H9 (cell line): ENCODE results near the gene VN1R2. TPM values are rescaled to one million over a fixed set of nuclear protein-coding genes. Genes with fewer than 3 reads are reported as not detected.
"Not testable (repeated sequence)": the region's sequence is repeated elsewhere in the genome, so short reads cannot be mapped to it uniquely, and the experiment has no call there.

ENCODE experiments used
- DNase-seq: peaks from one replicate; pipeline ENCODE4 v3.0.0-alpha.2; 2017
- H2AFZ ChIP-seq: one replicate; pipeline ENCODE4 v1.6.1; 2013; ENCODE audit warnings: mild to moderate bottlenecking, low read length, control low read depth, moderate library complexity
- H2AK5ac ChIP-seq: 2 replicates; pipeline ENCODE4 v1.6.1; 2013; ENCODE audit warnings: low read length, control low read depth, mixed read lengths; ENCODE audit not compliant: insufficient read length
- H2BK120ac ChIP-seq: one replicate; pipeline ENCODE4 v1.6.1; 2013; ENCODE audit warnings: low read depth, mild to moderate bottlenecking, low read length, control low read depth, inconsistent platforms; ENCODE audit not compliant: poor library complexity, severe bottlenecking
- H2BK12ac ChIP-seq: 2 replicates; pipeline ENCODE4 v1.6.1; 2013; ENCODE audit warnings: low read length, control low read depth, mixed read lengths, low read depth; ENCODE audit not compliant: insufficient read length
- H2BK15ac ChIP-seq: 2 replicates; pipeline ENCODE4 v1.6.1; 2013; ENCODE audit warnings: low read depth, low read length, control low read depth
- H2BK20ac ChIP-seq: one replicate; pipeline ENCODE4 v1.6.1; 2013; ENCODE audit warnings: low read depth, mild to moderate bottlenecking, low read length, control low read depth, inconsistent platforms; ENCODE audit not compliant: poor library complexity, severe bottlenecking
- H2BK5ac ChIP-seq: 2 replicates; pipeline ENCODE4 v1.6.1; 2013; ENCODE audit warnings: low read length, control low read depth, mixed read lengths; ENCODE audit not compliant: insufficient read length
- H3K14ac ChIP-seq: 2 replicates; pipeline ENCODE4 v1.6.1; 2013; ENCODE audit warnings: low read length, control low read depth; ENCODE audit not compliant: insufficient read depth
- H3K18ac ChIP-seq: 2 replicates; pipeline ENCODE4 v1.6.1; 2013; ENCODE audit warnings: low read depth, mild to moderate bottlenecking, mixed read lengths, low read length, control low read depth; ENCODE audit not compliant: insufficient read length
- H3K23ac ChIP-seq: 2 replicates; pipeline ENCODE4 v1.6.1; 2013; ENCODE audit warnings: low read length, control low read depth, mixed read lengths, low read depth; ENCODE audit not compliant: insufficient read length
- H3K23me2 ChIP-seq: 2 replicates; pipeline ENCODE4 v1.6.1; 2013; ENCODE audit warnings: low read depth, mild to moderate bottlenecking, mixed read lengths, low read length, control low read depth; ENCODE audit not compliant: insufficient read length, poor library complexity, severe bottlenecking
- H3K27ac ChIP-seq: 2 replicates; pipeline ENCODE4 v1.5.1; 2013; ENCODE audit warnings: low read length, control low read depth, mixed read lengths, low read depth; ENCODE audit not compliant: insufficient read length
- H3K27me3 ChIP-seq: 2 replicates; pipeline ENCODE4 v1.6.1; 2013; ENCODE audit warnings: low read length, control low read depth, inconsistent platforms; ENCODE audit not compliant: insufficient read depth
- H3K4ac ChIP-seq: 2 replicates; pipeline ENCODE4 v1.6.1; 2013; ENCODE audit warnings: low read depth, mild to moderate bottlenecking, control low read depth, inconsistent platforms, low read length, moderate library complexity
- H3K4me1 ChIP-seq: 2 replicates; pipeline ENCODE4 v1.6.1; 2013; ENCODE audit warnings: low read length, control low read depth, inconsistent platforms; ENCODE audit not compliant: insufficient read depth
- H3K4me2 ChIP-seq: 2 replicates; pipeline ENCODE4 v1.6.1; 2013; ENCODE audit warnings: low read length, control low read depth, mixed read lengths; ENCODE audit not compliant: insufficient read length, insufficient read depth
- H3K56ac ChIP-seq: 2 replicates; pipeline ENCODE4 v1.6.1; 2013; ENCODE audit warnings: low read depth, mild to moderate bottlenecking, mixed read lengths, low read length, control low read depth; ENCODE audit not compliant: insufficient read length
- H3K79me1 ChIP-seq: 2 replicates; pipeline ENCODE4 v1.6.1; 2013; ENCODE audit warnings: low read depth, mild to moderate bottlenecking, moderate library complexity, low read length, control low read depth, inconsistent platforms; ENCODE audit not compliant: insufficient read depth, poor library complexity, severe bottlenecking
- H3K79me2 ChIP-seq: 2 replicates; pipeline ENCODE4 v1.6.1; 2013; ENCODE audit warnings: low read length, control low read depth, inconsistent platforms; ENCODE audit not compliant: insufficient read depth
- H3K9ac ChIP-seq: 2 replicates; pipeline ENCODE4 v1.6.1; 2013; ENCODE audit warnings: low read length, control low read depth, mixed read lengths; ENCODE audit not compliant: insufficient read length; ENCODE audit errors: extremely low read depth
- H3K9me3 ChIP-seq: one replicate; pipeline ENCODE4 v1.6.1; 2013; ENCODE audit warnings: low read depth, low read length, inconsistent platforms; ENCODE audit not compliant: control insufficient read depth
- H3T11ph ChIP-seq: one replicate; pipeline ENCODE4 v1.6.1; 2013; ENCODE audit warnings: mild to moderate bottlenecking, low read length, control low read depth, inconsistent platforms
- H4K20me1 ChIP-seq: one replicate; pipeline ENCODE4 v1.6.1; 2013; ENCODE audit not compliant: control insufficient read depth, insufficient read length, insufficient read depth
- H4K5ac ChIP-seq: 2 replicates; pipeline ENCODE4 v1.6.1; 2013; ENCODE audit warnings: low read depth, mild to moderate bottlenecking, mixed read lengths, low read length, control low read depth; ENCODE audit not compliant: insufficient read length
- H4K8ac ChIP-seq: replicated peaks from 2 replicates; pipeline ENCODE4 v1.6.1; 2013; ENCODE audit warnings: low read length, control low read depth, mixed read lengths, low read depth; ENCODE audit not compliant: insufficient read length
- H4K91ac ChIP-seq: 2 replicates; pipeline ENCODE4 v1.6.1; 2013; ENCODE audit warnings: low read depth, mild to moderate bottlenecking, moderate library complexity, mixed read lengths, low read length, control low read depth; ENCODE audit not compliant: insufficient read length
- H3K27ac Mint-ChIP-seq, 3 experiments: 2 replicates in 2 of 3; 3 replicates in 1 of 3; pipeline ENCODE4 v1.8.0; 2020 to 2021; ENCODE audit warnings: mixed read lengths in 3 of 3, mild to moderate bottlenecking in 1 of 3, moderate library complexity in 1 of 3
- H3K27me3 Mint-ChIP-seq: 2 replicates; pipeline ENCODE4 v1.8.0; 2021; ENCODE audit warnings: low read depth, mild to moderate bottlenecking, moderate library complexity, mixed read lengths
- H3K36me3 Mint-ChIP-seq, 3 experiments: 2 replicates in 2 of 3; 3 replicates in 1 of 3; pipeline ENCODE4 v1.8.0; 2020 to 2021; ENCODE audit warnings: low read depth in 3 of 3, mixed read lengths in 3 of 3; ENCODE audit not compliant: insufficient read depth in 1 of 3
- H3K4me1 Mint-ChIP-seq, 2 experiments: 2 replicates each; pipeline ENCODE4 v1.8.0; 2020; ENCODE audit warnings: mixed read lengths in 2 of 2
- H3K4me3 Mint-ChIP-seq, 2 experiments: 2 replicates in 1 of 2; 3 replicates in 1 of 2; pipeline ENCODE4 v1.8.0; 2020 to 2021; ENCODE audit warnings: mild to moderate bottlenecking in 2 of 2, mixed read lengths in 2 of 2, moderate library complexity in 1 of 2
- H3K9me3 Mint-ChIP-seq, 2 experiments: 2 replicates in 1 of 2; 3 replicates in 1 of 2; pipeline ENCODE4 v1.8.0; 2020; ENCODE audit warnings: mild to moderate bottlenecking in 2 of 2, mixed read lengths in 2 of 2, moderate library complexity in 1 of 2
- WGBS: extraction: QIAGEN DNeasy Blood & Tissue Kit; methylation state at CpG from one replicate; pipeline ENCODE4 v1.1.7; 2013; ENCODE audit warnings: missing lambda C conversion rate, low lambda C conversion rate, mixed read lengths; ENCODE audit not compliant: insufficient read length; ENCODE audit errors: extremely low coverage; 5-methylcytosine and 5-hydroxymethylcytosine counted together
- total RNA-seq: library from RNA; stranded (reverse); gene quantifications from 2 replicates; pipeline ENCODE4 v1.2.1, GENCODE V29; 2021

The VN1R2 gene
- total RNA-seq, 1 experiment from 2014 or later = not detected

- H2BK5ac ChIP-seq, H3K56ac ChIP-seq, H3K4ac ChIP-seq, H4K8ac ChIP-seq, H2BK15ac ChIP-seq, H3K18ac ChIP-seq, H2BK12ac ChIP-seq, H3K9ac ChIP-seq, H3K27ac Mint-ChIP-seq, H2AK5ac ChIP-seq, H3K4me3 Mint-ChIP-seq, H3K79me2 ChIP-seq, H4K5ac ChIP-seq, H2BK120ac ChIP-seq, H2BK20ac ChIP-seq, H3K23me2 ChIP-seq, H3K23ac ChIP-seq, H2AFZ ChIP-seq, DNase-seq, H4K20me1 ChIP-seq, H3K27me3 ChIP-seq, H3K27ac ChIP-seq, H3K14ac ChIP-seq, H3K4me1 Mint-ChIP-seq, H3K4me2 ChIP-seq, H4K91ac ChIP-seq, H3K79me1 ChIP-seq, H3K4me1 ChIP-seq, H3T11ph ChIP-seq: not testable (repeated sequence)
- peaks cover 14% of the 10 kb centered on the region for H3K27me3 Mint-ChIP-seq
- peaks cover 62 to 68% of the 10 kb centered on the region in 2 experiments for H3K9me3 Mint-ChIP-seq
- no CpG with 5 or more reads among the region's 27 CpGs for WGBS
- peaks cover 20% of the 10 kb centered on the region for H3K9me3 ChIP-seq
- H3K36me3 Mint-ChIP-seq = peaks cover 2 to 12% (median 9%) of the 10 kb centered on the region in 3 experiments; a peak in 6 of 7 replicates
Observed at GRCh38 chr19:53269861-53270260, 11.8 kb downstream of the VN1R2 start.
